ENCODE measurements around the gene COG4.
A peak's percentile ranks its signal among the peaks of the same experiment; 100 is the strongest.
"Not testable (repeated sequence)": the region's sequence is repeated elsewhere in the genome, so short reads cannot be mapped to it uniquely, and the experiment has no call there.

COG4 gene

GRCh38 chr16:70453892-70454221, 69.5 kb downstream of the COG4 start:
- no peak for DNase-seq

- no peak for DNase-seq
These were observed 70.0 kb downstream of the COG4 start for GRCh38 chr16:70453117-70453891.

- not testable (repeated sequence) for DNase-seq
These were observed 72.4 kb downstream of the COG4 start for GRCh38 chr16:70451004-70451340.

GRCh38 chr16:70450142-70451003, 73.0 kb downstream of the COG4 start:
- not testable (repeated sequence) for DNase-seq

GRCh38 chr16:70448075-70448474, 75.3 kb downstream of the COG4 start:
- no peak for DNase-seq

GRCh38 chr16:70444249-70445063, 78.9 kb downstream of the COG4 start:
- DNase-seq: no peak

GRCh38 chr16:70442344-70442743, 81.0 kb downstream of the COG4 start:
- DNase-seq: no peak

GRCh38 chr16:70441406-70441990, 81.9 kb downstream of the COG4 start:
- no peak for DNase-seq

- DNase-seq: no peak
These were observed 83.2 kb downstream of the COG4 start for GRCh38 chr16:70440009-70440692.

GRCh38 chr16:70438969-70439862, 84.1 kb downstream of the COG4 start, which contains the start of gene ST3GAL2:
Gene ST3GAL2, minus strand, starts transcription at chr16:70439100. Its CDS starts 40,570 bp downstream, at chr16:70398530.
- peak; percentile 91 for DNase-seq

GRCh38 chr16:70438585-70438968, 84.8 kb downstream of the COG4 start:
- no peak for DNase-seq

GRCh38 chr16:70437582-70438557, 85.5 kb downstream of the COG4 start:
- no peak for DNase-seq

- no peak for DNase-seq
These were observed 86.3 kb downstream of the COG4 start for GRCh38 chr16:70437017-70437581.

- DNase-seq: no peak
These were observed 88.7 kb downstream of the COG4 start for GRCh38 chr16:70434484-70435260.

GRCh38 chr16:70433458-70434103, 89.8 kb downstream of the COG4 start:
- no peak for DNase-seq

GRCh38 chr16:70432723-70433457, 90.5 kb downstream of the COG4 start:
- no peak for DNase-seq

- DNase-seq: no peak
These were observed 91.0 kb downstream of the COG4 start for GRCh38 chr16:70432356-70432722.
